ENCODE measurements around the gene NDUFS1. TPM values are rescaled to one million over a fixed set of nuclear protein-coding genes. Genes with fewer than 3 reads are reported as not detected.

The NDUFS1 gene
- total and polyA plus RNA-seq, 10 of the 15 experiments (the other 5 are each of a cell fraction or from before 2014, with no cell fraction given), result 62.6 to 108 (median 90.4) TPM

- ChIA-PET CTCF (interaction anchor here (1.0 kb wide), 1 partner anchor 8 kb away, joined by 5 read pairs; no protein-coding TSS in a partner anchor), RAD21 (ENCODE audit: unreplicated experiment) (no interaction called here), POLR2A (no interaction called here), SMC1A (ENCODE audit: uncharacterized antibody, unreplicated experiment) (interaction anchor here (0.6 kb wide), 1 partner anchor 1587 kb away, joined by 3 read pairs; no protein-coding TSS in a partner anchor)
- intact Hi-C loops (cut with micrococcal nuclease; ENCODE audit: unreplicated experiment), result no loop called here
- Histone ChIP-seq H3K4me2 (ENCODE audit: control insufficient read depth, insufficient read depth) (no peak overlapping the region), H2AFZ (ENCODE audit: control insufficient read depth, low read depth, low read length) (no peak overlapping the region), H3K27me3 (replicated peaks in 1 of 2; ENCODE audit: control insufficient read depth in 2 of 2, insufficient read depth in 2 of 2, low read length in 1 of 2) (peaks cover 0 to 2% of the 10 kb centered on the region in 2 experiments; a peak in 1 of 4 replicates), H4K20me1 (ENCODE audit: control insufficient read depth, insufficient read depth) (no peaks in the 10 kb centered on the region), H3K9ac (ENCODE audit: control insufficient read depth, insufficient read depth, low read length) (no peak overlapping the region), H3K9me3 (replicated peaks; ENCODE audit: control insufficient read depth, insufficient read depth, low read length) (no peaks in the 10 kb centered on the region), H3K36me3 (ENCODE audit: control insufficient read depth in 2 of 2, insufficient read depth in 2 of 2, low read length in 1 of 2) (no peaks in the 10 kb centered on the region), H3K4me3 (no peak overlapping the region), H3K27ac (ENCODE audit: control insufficient read depth, insufficient read depth) (no peak overlapping the region), H3K4me1 (ENCODE audit: control insufficient read depth, insufficient read depth, low read length) (no peaks in the 10 kb centered on the region), H3K79me2 (ENCODE audit: control insufficient read depth, insufficient read depth, low read length) (no peaks in the 10 kb centered on the region)
- no peak for FAIRE-seq
- DNase-seq (ENCODE audit: low read depth, low spot score), result no peak
- WGBS (ENCODE audit: insufficient coverage, insufficient replicate concordance, low lambda C conversion rate, missing lambda C conversion rate), result 0% methylated on average over 2 of the region's 2 CpGs
- in situ Hi-C loops (cut with MboI), result no loop called here
- TF ChIP-seq NFYA (IDR thresholded peaks at IDR 0.05; ENCODE audit: borderline replicate concordance, low read depth, low read length) (no peak), SUZ12 (IDR thresholded peaks at IDR 0.05; ENCODE audit: unreplicated experiment) (no peak), MEF2B (IDR thresholded peaks at IDR 0.05; ENCODE audit: partially characterized antibody, poor library complexity, severe bottlenecking) (no peak), SREBF1 (IDR thresholded peaks at IDR 0.05; ENCODE audit: low read length) (no peak), HDGF (IDR thresholded peaks at IDR 0.05) (no peak), IKZF2 (IDR thresholded peaks at IDR 0.05) (no peak), WRNIP1 (IDR thresholded peaks at IDR 0.05; ENCODE audit: borderline replicate concordance, low read depth, low read length) (no peak), EP300 (IDR thresholded peaks at IDR 0.05; ENCODE audit: borderline replicate concordance in 1 of 2, control insufficient read depth in 1 of 2, low read depth in 2 of 2, low read length in 2 of 2) (no peak), SMAD5 (IDR thresholded peaks at IDR 0.05; ENCODE audit: low read depth) (no peak), ZNF207 (IDR thresholded peaks at IDR 0.05; ENCODE audit: borderline replicate concordance) (no peak), RBBP5 (conservative IDR thresholded peaks at IDR 0.05) (no peak), POLR2AphosphoS5 (IDR thresholded peaks at IDR 0.05; ENCODE audit: low read length) (no peak), STAT1 (conservative IDR thresholded peaks at IDR 0.05) (no peak), TCF3 (IDR thresholded peaks at IDR 0.05; ENCODE audit: borderline replicate concordance, insufficient read depth, low read depth, low read length) (no peak), CHD4 (IDR thresholded peaks at IDR 0.05) (no peak)
- TF ChIP-seq, protein P1, sequence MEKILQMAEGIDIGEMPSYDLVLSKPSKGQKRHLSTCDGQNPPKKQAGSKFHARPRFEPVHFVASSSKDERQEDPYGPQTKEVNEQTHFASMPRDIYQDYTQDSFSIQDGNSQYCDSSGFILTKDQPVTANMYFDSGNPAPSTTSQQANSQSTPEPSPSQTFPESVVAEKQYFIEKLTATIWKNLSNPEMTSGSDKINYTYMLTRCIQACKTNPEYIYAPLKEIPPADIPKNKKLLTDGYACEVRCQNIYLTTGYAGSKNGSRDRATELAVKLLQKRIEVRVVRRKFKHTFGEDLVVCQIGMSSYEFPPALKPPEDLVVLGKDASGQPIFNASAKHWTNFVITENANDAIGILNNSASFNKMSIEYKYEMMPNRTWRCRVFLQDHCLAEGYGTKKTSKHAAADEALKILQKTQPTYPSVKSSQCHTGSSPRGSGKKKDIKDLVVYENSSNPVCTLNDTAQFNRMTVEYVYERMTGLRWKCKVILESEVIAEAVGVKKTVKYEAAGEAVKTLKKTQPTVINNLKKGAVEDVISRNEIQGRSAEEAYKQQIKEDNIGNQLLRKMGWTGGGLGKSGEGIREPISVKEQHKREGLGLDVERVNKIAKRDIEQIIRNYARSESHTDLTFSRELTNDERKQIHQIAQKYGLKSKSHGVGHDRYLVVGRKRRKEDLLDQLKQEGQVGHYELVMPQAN (conservative IDR thresholded peaks at IDR 0.05), result no peak
- TF ChIP-seq, protein P2, sequence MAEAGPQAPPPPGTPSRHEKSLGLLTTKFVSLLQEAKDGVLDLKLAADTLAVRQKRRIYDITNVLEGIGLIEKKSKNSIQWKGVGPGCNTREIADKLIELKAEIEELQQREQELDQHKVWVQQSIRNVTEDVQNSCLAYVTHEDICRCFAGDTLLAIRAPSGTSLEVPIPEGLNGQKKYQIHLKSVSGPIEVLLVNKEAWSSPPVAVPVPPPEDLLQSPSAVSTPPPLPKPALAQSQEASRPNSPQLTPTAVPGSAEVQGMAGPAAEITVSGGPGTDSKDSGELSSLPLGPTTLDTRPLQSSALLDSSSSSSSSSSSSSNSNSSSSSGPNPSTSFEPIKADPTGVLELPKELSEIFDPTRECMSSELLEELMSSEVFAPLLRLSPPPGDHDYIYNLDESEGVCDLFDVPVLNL (IDR thresholded peaks at IDR 0.05; ENCODE audit: low read depth, low read length), result no peak
- BruUV-seq (replicated peaks), result no TSS peak
- no peak for ATAC-seq
Measured at GRCh38 chr2:206190111-206190510, 30.9 kb upstream of the NDUFS1 start.

All from GM12878 (cell line).